GM12872 (cell line): ENCODE results near the gene VLDLR.

Experiments used
- CTCF ChIP-seq: IDR thresholded peaks from 3 replicates; pipeline ENCODE4 v1.5.1; 2011; ENCODE audit warnings: low read depth, mild to moderate bottlenecking, low read length, moderate library complexity; ENCODE audit not compliant: insufficient read depth

Gene VLDLR

GRCh38 chr9:2639786-2640185 is 18.2 kb downstream of the VLDLR start:
- TF ChIP-seq CTCF: no peak

- no peak for TF ChIP-seq CTCF
Observed at GRCh38 chr9:2640570-2640969, 19.0 kb downstream of the VLDLR start.

- TF ChIP-seq CTCF: no peak
Observed at GRCh38 chr9:2641033-2641432, 19.4 kb downstream of the VLDLR start.

GRCh38 chr9:2642068-2642467 is 20.5 kb downstream of the VLDLR start:
- no peak for TF ChIP-seq CTCF

GRCh38 chr9:2645569-2645968 is 24.0 kb downstream of the VLDLR start:
- no peak for TF ChIP-seq CTCF

GRCh38 chr9:2655411-2655901 is 33.9 kb downstream of the VLDLR start:
- TF ChIP-seq CTCF: no peak

GRCh38 chr9:2657427-2657826 is 35.8 kb downstream of the VLDLR start:
- no peak for TF ChIP-seq CTCF

- no peak for TF ChIP-seq CTCF
Observed at GRCh38 chr9:2662496-2662895, 40.9 kb downstream of the VLDLR start.
